HG02885 (cell line): Measurements from ENCODE around the gene FARSA.

Experiments
- ATAC-seq: cut with Tn5 transposase; IDR thresholded peaks from one replicate; pipeline ENCODE4 v1.9.1; 2021; ENCODE audit warnings: mild to moderate bottlenecking; ENCODE audit not compliant: unreplicated experiment, poor library complexity

The FARSA gene

GRCh38 chr19:12872941-12873890, 60.3 kb downstream of the FARSA start:
- no peak for ATAC-seq
